Hepatocyte (in vitro differentiated cells): ENCODE data around the gene CYP4Z1. TPM values are rescaled to one million over a fixed set of nuclear protein-coding genes. Genes with fewer than 3 reads are reported as not detected.

Experiments used
- DNase-seq: peaks from one replicate; pipeline ENCODE4 v3.0.0-alpha.2; 2016; ENCODE audit warnings: low spot score
- H2AFZ ChIP-seq: fragments of 200-600 bp; sonication (generic); 2 replicates; pipeline ENCODE4 v1.6.0; 2016; ENCODE audit warnings: antibody characterized with exemption, mild to moderate bottlenecking
- H3K27ac ChIP-seq: fragments of 200-600 bp; sonication (generic); 2 replicates; pipeline ENCODE4 v1.5.1; 2016; ENCODE audit warnings: mild to moderate bottlenecking
- H3K27me3 ChIP-seq: fragments of 200-600 bp; sonication (generic); 2 replicates; pipeline ENCODE4 v1.6.1; 2016
- H3K36me3 ChIP-seq: fragments of 200-600 bp; sonication (generic); replicated peaks from 2 replicates; pipeline ENCODE4 v1.5.1; 2016; ENCODE audit warnings: low read depth; ENCODE audit not compliant: insufficient read depth
- H3K4me1 ChIP-seq: fragments of 200-600 bp; sonication (generic); 2 replicates; pipeline ENCODE4 v1.5.1; 2016; ENCODE audit warnings: mild to moderate bottlenecking, moderate library complexity; ENCODE audit not compliant: insufficient read depth
- H3K4me2 ChIP-seq: fragments of 200-600 bp; sonication (generic); 2 replicates; pipeline ENCODE4 v1.6.0; 2016
- H3K4me3 ChIP-seq: fragments of 200-600 bp; sonication (generic); 2 replicates; pipeline ENCODE4 v1.5.1; 2016; ENCODE audit warnings: mild to moderate bottlenecking
- H3K79me2 ChIP-seq: fragments of 200-600 bp; sonication (generic); 2 replicates; pipeline ENCODE4 v1.6.0; 2017; ENCODE audit warnings: mild to moderate bottlenecking
- H3K9me2 ChIP-seq: fragments of 200-600 bp; sonication (generic); replicated peaks from 2 replicates; pipeline ENCODE4 v1.6.0; 2017; ENCODE audit warnings: mild to moderate bottlenecking; ENCODE audit not compliant: insufficient read depth
- H3K9me3 ChIP-seq: fragments of 200-600 bp; sonication (generic); 2 replicates; pipeline ENCODE4 v1.5.1; 2016; ENCODE audit warnings: low read depth, mild to moderate bottlenecking
- H4K20me1 ChIP-seq: fragments of 200-600 bp; sonication (generic); 2 replicates; pipeline ENCODE4 v1.6.0; 2016; ENCODE audit warnings: mild to moderate bottlenecking; ENCODE audit not compliant: insufficient read depth, poor library complexity, severe bottlenecking
- CTCF ChIP-seq: fragments of 200-600 bp; sonication (generic); IDR thresholded peaks from 2 replicates; pipeline ENCODE4 v1.5.1; 2016; ENCODE audit warnings: antibody characterized with exemption, mild to moderate bottlenecking; ENCODE audit not compliant: poor library complexity
- EZH2 ChIP-seq: fragments of 200-600 bp; sonication (generic); IDR thresholded peaks from 2 replicates; pipeline ENCODE4 v1.6.1; 2016; ENCODE audit warnings: antibody characterized with exemption, mild to moderate bottlenecking, borderline replicate concordance
- EZH2phosphoT487 ChIP-seq: fragments of 200-600 bp; sonication (generic); IDR thresholded peaks from one replicate; pipeline ENCODE4 v1.6.1; 2018; ENCODE audit warnings: antibody characterized with exemption, mild to moderate bottlenecking, low read depth, moderate library complexity; ENCODE audit not compliant: unreplicated experiment, severe bottlenecking
- WGBS: methylation state at CpG from one replicate; pipeline ENCODE4 v1.1.6; 2016; ENCODE audit warnings: low lambda C conversion rate; ENCODE audit errors: missing lambda C conversion rate; 5-methylcytosine and 5-hydroxymethylcytosine counted together
- polyA plus RNA-seq: library from polyadenylated mRNA; unstranded; fragments of >200 nt; fragmentation: Nextera tagmentation; extraction: Ambion mirVana; gene quantifications from 2 replicates; pipeline ENCODE4 v1.2.1, GENCODE V29; 2016
- total RNA-seq: library from RNA; depleted of rRNA; stranded (reverse); fragments of >200 nt; gene quantifications from 2 replicates; pipeline ENCODE4 v1.2.3, GENCODE V29; 2014

The CYP4Z1 gene
- total and polyA plus RNA-seq, 2 experiments from 2014 or later: not detected

GRCh38 chr1:47160716-47161115, 93.7 kb downstream of the CYP4Z1 start:
- no peak for TF ChIP-seq CTCF
- no peak for TF ChIP-seq EZH2
- no peak for TF ChIP-seq EZH2phosphoT487
- no peaks in the 10 kb centered on the region for H3K9me3 ChIP-seq
- no peaks in the 10 kb centered on the region for H3K79me2 ChIP-seq
- no peak overlapping the region for H3K27ac ChIP-seq
- H3K9me2 ChIP-seq: no peaks in the 10 kb centered on the region
- DNase-seq: no peak
- no peaks in the 10 kb centered on the region for H3K36me3 ChIP-seq
- no peaks in the 10 kb centered on the region for H3K27me3 ChIP-seq
- H3K4me2 ChIP-seq: no peak overlapping the region
- no peaks in the 10 kb centered on the region for H3K4me1 ChIP-seq
- no peaks in the 10 kb centered on the region for H4K20me1 ChIP-seq
- no peak overlapping the region for H3K4me3 ChIP-seq
- no peak overlapping the region for H2AFZ ChIP-seq

DNA sequence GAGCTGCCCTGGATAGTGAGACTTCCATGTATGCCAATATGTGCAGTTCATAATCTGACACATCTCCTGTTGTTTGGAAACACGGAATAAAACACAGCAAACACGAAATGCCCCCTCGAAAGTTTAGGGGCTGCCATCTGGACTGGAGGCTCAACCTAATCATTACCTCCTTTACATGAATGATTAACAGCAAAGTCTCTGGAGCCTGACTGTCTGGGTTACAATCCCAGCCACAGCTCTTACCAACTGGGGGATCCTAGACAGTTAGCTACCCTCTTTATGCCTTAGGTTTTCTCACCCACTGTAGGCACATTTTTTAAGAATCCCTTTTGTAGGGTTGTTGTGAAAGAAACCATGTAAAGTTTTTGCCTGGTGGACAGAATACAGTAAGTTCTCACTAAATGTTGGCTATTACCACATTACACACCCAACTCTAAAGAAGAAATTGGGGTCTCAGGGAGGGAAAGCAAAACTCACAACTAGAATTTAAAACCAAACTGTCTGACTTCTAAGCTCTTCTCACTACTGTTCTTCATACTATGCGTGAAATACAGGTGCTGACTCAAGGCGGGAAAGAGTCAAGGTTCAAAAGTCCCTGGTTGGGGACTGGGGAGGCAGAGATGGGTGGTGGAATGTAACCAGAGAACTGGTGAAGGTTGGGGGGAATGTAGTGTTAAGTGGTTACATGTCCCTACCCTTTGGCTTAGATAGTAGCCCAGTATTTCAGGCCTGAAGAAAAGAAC, 94.4 kb downstream of the CYP4Z1 start:
- Histone ChIP-seq H3K4me2 (no peak overlapping the region), H3K79me2 (no peaks in the 10 kb centered on the region), H3K9me2 (no peaks in the 10 kb centered on the region), H3K9me3 (no peaks in the 10 kb centered on the region), H2AFZ (no peak overlapping the region), H3K4me1 (no peaks in the 10 kb centered on the region), H3K36me3 (no peaks in the 10 kb centered on the region), H3K4me3 (no peak overlapping the region), H4K20me1 (no peaks in the 10 kb centered on the region), H3K27ac (no peak overlapping the region), H3K27me3 (no peaks in the 10 kb centered on the region)
- DNase-seq: no peak
- WGBS: 61% methylated on average over 5 of the region's 5 CpGs
- TF ChIP-seq EZH2 (no peak), EZH2phosphoT487 (no peak), CTCF (no peak)

- Histone ChIP-seq H3K79me2 (no peaks in the 10 kb centered on the region), H3K9me2 (no peaks in the 10 kb centered on the region), H3K36me3 (no peaks in the 10 kb centered on the region), H2AFZ (no peak overlapping the region), H3K27ac (no peak overlapping the region), H3K9me3 (no peaks in the 10 kb centered on the region), H3K4me1 (no peaks in the 10 kb centered on the region), H3K4me3 (no peak overlapping the region), H4K20me1 (no peaks in the 10 kb centered on the region), H3K4me2 (no peak overlapping the region), H3K27me3 (no peaks in the 10 kb centered on the region)
- TF ChIP-seq CTCF (no peak), EZH2phosphoT487 (no peak), EZH2 (no peak)
- DNase-seq: no peak
These were observed 97.5 kb downstream of the CYP4Z1 start for GRCh38 chr1:47164552-47164951.

Other genes with a start within 250 kb of the CYP4Z1 start
- gene CYP4A11, start 125.8 kb upstream of the CYP4Z1 start, total RNA-seq: 14.1 and 20.8 TPM in 2 replicates
- gene CYP4A11, start 125.8 kb upstream of the CYP4Z1 start, polyA plus RNA-seq: 26.5 and 62.4 TPM in 2 replicates
- 0.97 and 1.7 TPM in 2 replicates for gene CYP4X1, start 43.6 kb upstream of the CYP4Z1 start, total RNA-seq
- gene CYP4X1, start 43.6 kb upstream of the CYP4Z1 start, polyA plus RNA-seq: 1.1 and 1.8 TPM in 2 replicates
- gene CYP4A22, start 70.2 kb downstream of the CYP4Z1 start, total RNA-seq: 0.83 and 2.6 TPM in 2 replicates
- gene CYP4A22, start 70.2 kb downstream of the CYP4Z1 start, polyA plus RNA-seq: 3.9 and 7.3 TPM in 2 replicates
- gene PDZK1IP1, start 122.8 kb downstream of the CYP4Z1 start, total RNA-seq: 0.37 TPM in 1 of 2 replicates, not detected in the other
- 0.71 TPM in 1 of 2 replicates, not detected in the other for gene PDZK1IP1, start 122.8 kb downstream of the CYP4Z1 start, polyA plus RNA-seq
- 0.08 and 0.13 TPM in 2 replicates for gene TAL1, start 165.0 kb downstream of the CYP4Z1 start, total RNA-seq
- 0.68 TPM in 1 of 2 replicates, not detected in the other for gene TAL1, start 165.0 kb downstream of the CYP4Z1 start, polyA plus RNA-seq
- gene STIL, start 246.9 kb downstream of the CYP4Z1 start, total RNA-seq: 6.1 and 9.0 TPM in 2 replicates
- gene STIL, start 246.9 kb downstream of the CYP4Z1 start, polyA plus RNA-seq: 2.5 and 3.8 TPM in 2 replicates